ENCODE data around the gene ARSK. TPM values are rescaled to one million over a fixed set of nuclear protein-coding genes. Genes with fewer than 3 reads are reported as not detected.
"Not testable (repeated sequence)": the region's sequence is repeated elsewhere in the genome, so short reads cannot be mapped to it uniquely, and the experiment has no call there.

The ARSK gene
- polyA plus RNA-seq, 4 donors: 14.3 to 17.2 (median 16.2) TPM

GRCh38 chr5:95620870-95621838, 66.3 kb downstream of the ARSK start:
- no peak for DNase-seq (ENCODE audit: low read depth in 4 of 4, low spot score in 3 of 4)

DNA sequence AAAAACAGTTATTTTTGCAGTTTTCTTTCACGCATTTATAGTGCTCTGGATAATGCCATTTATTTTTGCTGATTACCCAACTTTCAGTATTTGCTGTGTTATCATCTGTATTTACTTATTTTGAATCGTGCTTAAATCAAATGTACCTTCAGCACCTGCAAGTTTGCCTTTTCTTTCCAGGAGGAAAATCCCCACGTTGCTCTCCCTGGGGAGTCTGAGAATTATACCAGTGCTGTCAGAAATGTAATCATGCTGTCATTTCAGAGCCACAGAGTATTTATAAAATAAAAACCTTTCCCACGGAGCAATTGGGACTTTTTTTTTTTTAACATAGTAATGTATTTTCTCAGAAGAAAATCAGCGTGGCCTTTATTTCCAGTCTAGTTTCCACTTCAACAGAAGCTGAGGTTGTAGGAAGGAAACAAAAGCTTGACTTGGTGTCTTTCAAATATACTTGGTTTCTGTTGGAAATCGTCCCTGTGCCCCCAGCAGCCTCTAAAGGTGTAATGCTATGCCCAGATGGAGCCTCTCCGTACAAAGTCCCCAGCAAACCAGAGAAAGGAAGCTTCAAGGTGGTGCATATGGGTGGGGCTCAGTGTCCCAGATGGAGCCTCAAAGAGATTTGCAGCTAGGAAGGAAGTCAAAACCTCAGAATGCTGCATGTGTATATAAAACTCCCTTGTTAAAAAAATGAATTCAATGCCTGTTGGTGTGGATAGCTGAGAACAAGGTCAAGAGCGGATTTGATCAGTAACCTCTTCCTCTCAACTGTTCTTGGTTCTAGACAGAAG, 67.1 kb downstream of the ARSK start:
- DNase-seq (ENCODE audit: low read depth in 4 of 4, low spot score in 3 of 4): no peak

GRCh38 chr5:95623706-95624105, 68.8 kb downstream of the ARSK start:
- DNase-seq (ENCODE audit: low read depth in 4 of 4, low spot score in 3 of 4): no peak

GRCh38 chr5:95624368-95624767, 69.5 kb downstream of the ARSK start:
- DNase-seq (ENCODE audit: low read depth in 4 of 4, low spot score in 3 of 4): no peak

DNA sequence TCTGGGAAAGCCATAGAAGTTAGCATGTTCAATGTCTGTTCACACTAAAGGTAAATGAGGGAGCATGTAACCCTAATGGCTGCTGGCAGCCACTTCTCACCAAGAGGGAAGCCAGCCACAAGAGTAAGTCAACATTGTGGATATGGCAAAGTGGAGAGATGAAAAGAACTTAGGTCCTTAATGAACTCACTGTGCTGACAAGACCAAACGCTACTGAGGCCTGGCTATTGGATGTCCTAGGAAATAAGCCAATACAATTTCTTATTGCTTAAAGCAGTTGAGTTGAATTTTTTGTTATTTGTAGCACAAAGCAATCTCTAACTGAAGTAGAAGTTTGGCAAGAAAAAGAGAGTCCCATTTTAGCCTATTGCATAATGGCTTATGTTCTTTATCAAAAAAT, 71.8 kb downstream of the ARSK start:
- no peak for DNase-seq (ENCODE audit: low read depth in 4 of 4, low spot score in 3 of 4)

GRCh38 chr5:95627971-95628810, 73.3 kb downstream of the ARSK start:
- no peak for DNase-seq (ENCODE audit: low read depth in 4 of 4, low spot score in 3 of 4)

DNA sequence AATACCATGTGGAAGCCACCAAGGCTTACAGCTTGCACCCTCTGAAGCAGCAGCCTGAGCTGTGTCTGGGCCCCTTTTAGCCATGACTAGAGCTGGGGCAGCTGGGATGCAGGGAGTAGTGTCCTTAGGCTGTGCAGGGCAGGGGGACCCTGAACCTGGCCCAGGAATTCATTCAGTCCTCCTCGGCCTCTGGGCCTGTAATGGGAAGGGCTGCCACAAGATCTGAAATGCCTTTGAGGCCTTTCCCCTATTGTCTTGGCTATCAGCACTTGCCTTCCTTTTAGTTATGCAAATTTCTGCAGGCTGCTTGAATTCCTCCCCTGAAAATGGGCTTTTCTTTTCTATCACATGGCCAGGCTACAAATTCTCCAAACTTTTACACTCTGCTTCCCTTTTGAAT, 74.0 kb downstream of the ARSK start:
- DNase-seq (ENCODE audit: low read depth in 4 of 4, low spot score in 3 of 4): no peak

DNA sequence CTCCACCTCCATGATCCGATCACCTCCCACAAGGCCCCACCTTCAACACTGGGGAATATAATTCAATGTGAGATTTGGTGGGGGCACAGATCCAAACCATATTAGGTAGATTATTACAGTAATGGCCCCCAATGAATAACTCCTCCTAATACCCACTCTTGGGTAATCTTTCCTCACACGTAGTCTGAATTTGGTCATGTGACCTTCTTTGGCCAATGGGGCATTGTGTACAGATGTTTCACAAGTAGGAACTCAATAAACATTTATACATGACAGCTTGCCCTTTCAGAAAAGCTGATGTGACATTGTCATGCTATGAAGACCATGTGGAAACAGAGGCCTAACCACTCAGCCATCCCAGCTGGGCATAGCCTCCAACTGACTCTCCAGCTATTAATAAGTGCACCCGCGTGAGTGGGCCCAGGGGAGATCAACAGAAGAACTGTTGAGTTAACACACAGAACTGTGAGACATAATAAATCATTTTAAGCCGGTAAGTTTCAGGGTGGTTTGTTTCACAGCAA, 75.6 kb downstream of the ARSK start:
- DNase-seq (ENCODE audit: low read depth in 4 of 4, low spot score in 3 of 4): no peak

- DNase-seq (ENCODE audit: low read depth in 4 of 4, low spot score in 3 of 4): no peak
Observed at GRCh38 chr5:95631255-95631958, 76.5 kb downstream of the ARSK start.

- no peak for DNase-seq (ENCODE audit: low read depth in 4 of 4, low spot score in 3 of 4)
Observed at GRCh38 chr5:95631991-95632675, 77.2 kb downstream of the ARSK start.

- DNase-seq (ENCODE audit: low read depth in 4 of 4, low spot score in 3 of 4): not testable (repeated sequence)
Observed at GRCh38 chr5:95632942-95633341, 78.0 kb downstream of the ARSK start.

GRCh38 chr5:95633671-95634070, 78.8 kb downstream of the ARSK start:
- no peak for DNase-seq (ENCODE audit: low read depth in 4 of 4, low spot score in 3 of 4)

- DNase-seq (ENCODE audit: low read depth in 4 of 4, low spot score in 3 of 4): no peak
Observed at GRCh38 chr5:95634081-95634480, 79.2 kb downstream of the ARSK start.

DNA sequence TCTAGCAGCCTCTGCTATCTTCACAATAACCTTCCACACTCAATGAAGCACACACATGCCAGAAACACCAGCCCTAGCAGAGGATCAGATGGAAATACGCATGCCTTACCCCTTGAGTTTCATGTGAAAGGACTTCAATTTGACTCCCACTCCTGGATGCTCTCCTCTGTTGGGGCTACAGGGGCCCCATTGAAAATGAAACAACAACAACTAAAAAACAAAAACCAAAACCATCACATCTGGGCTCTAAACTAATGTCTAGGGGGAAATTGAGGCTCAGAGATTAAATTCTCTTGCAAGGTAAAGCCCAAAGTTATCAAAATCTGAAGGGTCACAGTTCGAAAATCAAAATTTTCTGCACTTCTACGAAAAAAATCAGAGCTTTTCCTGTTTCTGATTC, 83.7 kb downstream of the ARSK start:
- no peak for DNase-seq (ENCODE audit: low read depth in 4 of 4, low spot score in 3 of 4)

DNA sequence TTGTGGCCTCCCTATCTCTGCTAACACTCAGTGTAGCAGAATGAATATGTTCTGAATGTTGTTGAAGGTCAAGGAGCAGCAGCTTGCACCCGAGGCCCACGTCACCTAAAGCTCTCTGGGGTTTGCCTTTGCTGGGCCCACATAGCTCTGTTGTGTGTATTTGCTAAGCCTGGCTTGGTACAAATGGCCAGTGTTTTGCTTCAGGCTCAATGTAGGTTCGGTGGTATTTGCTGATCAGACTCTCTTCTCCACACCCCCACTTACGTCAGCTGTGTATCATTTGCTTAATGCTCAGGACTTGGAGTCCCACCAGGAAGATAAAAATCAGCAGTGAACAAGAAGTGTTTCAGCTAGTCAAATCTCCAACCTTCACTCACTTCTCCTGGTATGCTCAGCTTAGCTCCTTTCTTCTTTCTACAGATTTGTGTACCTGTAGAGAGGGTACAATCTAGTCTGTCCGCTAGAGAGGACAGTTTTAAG, 86.9 kb downstream of the ARSK start:
- DNase-seq (ENCODE audit: low read depth in 4 of 4, low spot score in 3 of 4): no peak

GRCh38 chr5:95643152-95643551, 88.3 kb downstream of the ARSK start:
- DNase-seq (ENCODE audit: low read depth in 4 of 4, low spot score in 3 of 4): no peak

DNA sequence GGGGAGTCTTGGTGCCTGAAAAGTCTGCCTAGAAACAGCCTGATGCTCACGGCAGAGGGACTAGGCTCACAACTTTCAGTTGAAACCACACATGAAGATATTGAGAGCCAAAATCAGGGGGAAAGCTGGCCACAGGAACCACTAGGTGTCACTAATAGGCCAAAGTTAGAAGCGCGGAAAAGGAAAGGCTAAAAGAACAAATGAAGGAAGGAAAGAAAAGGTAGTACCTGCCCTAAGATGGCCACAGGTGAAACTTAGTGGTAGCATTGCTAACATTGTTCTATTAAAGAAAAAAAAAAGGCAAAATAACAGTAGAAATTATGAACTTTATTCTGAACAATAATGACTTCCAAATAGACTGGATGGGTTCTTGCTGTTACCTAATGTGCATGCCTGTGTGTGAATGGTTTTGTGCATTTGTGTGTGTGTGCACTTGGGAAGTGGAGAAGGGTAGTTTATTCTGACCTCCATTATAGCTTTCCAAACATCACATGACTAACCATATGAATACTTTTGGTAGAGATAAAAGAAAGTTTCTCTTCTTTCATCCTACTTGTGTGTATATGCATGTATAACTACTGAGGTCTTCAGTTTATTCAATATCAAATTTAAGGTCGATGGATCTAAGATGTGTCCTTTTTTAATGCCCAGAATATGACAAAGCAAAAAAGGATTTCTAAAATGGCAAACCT, 89.6 kb downstream of the ARSK start:
- peak in 1 of 4 donors; percentile 47 for DNase-seq (ENCODE audit: low read depth in 4 of 4, low spot score in 3 of 4)

- not testable (repeated sequence) for DNase-seq (ENCODE audit: low read depth in 4 of 4, low spot score in 3 of 4)
Observed at GRCh38 chr5:95646226-95646568, 91.3 kb downstream of the ARSK start.
